DMS153 treated with DMSO at 0.1 percent for 48 hours (cell line): ENCODE results near the gene GOLT1A.

Experiments used
- DNase-seq: peaks from one replicate; lab custom pipeline; 2025; ENCODE audit not compliant: unreplicated experiment; lab: John Stamatoyannopoulos, UW

Gene GOLT1A

GRCh38 chr1:204161609-204162493, 51.9 kb downstream of the GOLT1A start:
- no peak for DNase-seq

DNA sequence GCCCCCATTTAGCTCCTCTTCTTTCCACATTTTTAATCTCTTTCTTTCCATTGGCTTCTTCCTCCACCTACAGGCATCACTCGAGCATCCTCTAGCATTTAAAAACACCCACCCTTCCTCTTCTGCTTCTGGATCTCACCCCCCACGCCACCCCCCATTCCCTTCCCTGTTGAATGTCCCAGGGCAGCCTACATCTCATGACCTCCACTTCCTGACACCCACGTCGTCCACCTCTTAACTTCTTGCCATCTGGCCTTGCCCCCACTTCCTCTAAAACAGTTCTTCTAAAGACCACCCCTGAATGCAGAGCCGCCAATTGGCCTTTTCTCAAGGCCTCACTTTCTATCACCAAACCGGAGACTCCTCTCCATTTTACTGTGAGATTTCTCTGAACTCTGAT, 55.8 kb downstream of the GOLT1A start:
- DNase-seq, result no peak

- DNase-seq, result no peak
These were observed 57.9 kb downstream of the GOLT1A start for GRCh38 chr1:204155881-204156280.

- DNase-seq, result peak; percentile 43
These were observed 59.1 kb downstream of the GOLT1A start for GRCh38 chr1:204154568-204155255.

DNA sequence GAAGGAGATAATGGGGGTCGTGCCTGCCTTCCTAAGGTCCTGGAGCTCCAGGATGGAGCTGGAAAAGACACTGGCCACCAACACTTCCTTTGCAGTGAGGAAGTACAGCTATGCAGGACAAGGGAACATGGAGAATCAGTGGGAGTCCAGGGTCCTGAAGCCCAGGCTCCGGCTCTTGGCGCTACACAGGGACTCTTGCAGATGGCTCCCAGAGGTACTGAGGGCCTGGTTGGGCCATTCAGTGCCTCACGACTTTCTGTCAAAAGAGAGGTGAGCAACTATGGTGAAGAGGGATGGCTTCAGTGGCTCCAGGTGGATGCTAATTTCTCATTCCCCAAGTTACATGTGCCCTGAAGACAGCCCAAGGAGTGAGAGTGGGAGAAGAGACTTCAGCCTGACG, 60.1 kb downstream of the GOLT1A start:
- no peak for DNase-seq

- no peak for DNase-seq
These were observed 61.3 kb downstream of the GOLT1A start for GRCh38 chr1:204152310-204153044.

- DNase-seq, result peak; percentile 64
These were observed 62.1 kb downstream of the GOLT1A start, which contains the start of gene ETNK2 for GRCh38 chr1:204151552-204152309. TSS of gene ETNK2 (minus strand) at chr1:204152044. CDS start at chr1:204151852, 192 bp downstream.

DNA sequence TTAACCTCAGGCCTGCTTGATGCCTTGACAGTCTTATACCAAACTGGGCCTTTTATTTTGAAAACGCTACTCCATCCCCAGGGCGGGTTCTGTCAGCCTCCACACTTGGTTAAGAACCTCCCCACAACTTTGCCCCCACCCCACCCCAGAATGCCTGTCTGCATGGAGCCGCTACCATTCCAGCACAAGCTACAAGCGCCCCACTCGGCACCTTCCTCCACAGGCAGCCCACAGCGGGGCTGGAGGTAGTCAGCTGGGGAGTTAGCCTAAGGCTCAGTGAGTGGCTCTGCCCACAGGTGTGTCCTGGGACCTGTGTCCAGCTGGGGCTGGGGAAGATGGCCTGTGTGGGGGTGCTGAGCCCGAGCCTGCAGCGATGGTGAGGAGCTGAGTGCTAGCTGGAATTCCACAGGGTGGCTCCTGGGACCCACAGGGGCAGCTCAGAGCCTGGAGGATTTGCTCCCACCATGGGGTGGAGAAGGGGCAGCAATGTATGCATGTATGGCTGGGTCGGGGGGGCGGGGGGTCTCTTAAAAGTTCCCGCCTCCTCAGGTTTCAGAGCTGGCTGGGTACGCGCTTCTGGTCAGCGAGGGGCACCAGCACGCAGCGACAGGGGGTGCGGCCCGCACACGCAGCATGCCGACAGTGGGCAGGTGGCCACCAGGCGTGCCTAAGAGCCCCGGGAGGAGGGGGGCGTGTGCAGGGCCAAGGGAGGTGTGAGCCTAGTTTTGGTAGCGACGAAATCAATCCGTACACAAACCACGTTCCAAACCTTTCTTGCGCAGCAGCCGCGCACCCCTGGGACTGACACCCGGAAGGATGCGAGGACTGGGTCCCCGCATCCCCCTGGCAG, 62.9 kb downstream of the GOLT1A start:
- no peak for DNase-seq

GRCh38 chr1:204149635-204150565, 63.9 kb downstream of the GOLT1A start:
- no peak for DNase-seq

DNA sequence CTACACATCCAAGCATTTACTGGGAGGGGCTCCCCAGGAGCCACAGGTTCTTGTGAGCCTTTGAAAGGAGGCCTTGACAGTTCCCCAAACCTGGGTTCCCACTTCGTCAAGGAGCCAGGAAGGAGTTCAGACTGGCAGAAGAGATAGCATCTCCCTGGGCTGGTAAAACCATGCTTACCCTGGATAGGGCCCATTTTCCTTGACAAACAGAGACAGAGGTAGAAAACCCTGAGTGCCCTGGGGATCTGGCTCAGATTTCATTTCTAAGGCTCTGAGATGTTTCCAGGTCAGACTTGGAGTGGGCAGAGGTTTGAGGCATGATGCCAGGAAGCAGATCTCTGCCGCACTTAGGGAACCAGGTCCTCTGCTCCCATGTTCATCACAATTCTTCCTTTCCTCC, 64.7 kb downstream of the GOLT1A start:
- no peak for DNase-seq
